HCT116 (cell line): ENCODE data around the gene MEF2B.

ENCODE experiments used
- CEBPB ChIP-seq: IDR thresholded peaks from 2 replicates; pipeline ENCODE4 v1.6.1; 2012; ENCODE audit warnings: low read depth
- CTCF ChIP-seq, 3 experiments: fragments of 200-600 bp in 1 of 3; sonication (generic) in 1 of 3; IDR thresholded peaks in 2 of 3; conservative IDR thresholded peaks in 1 of 3; 2 replicates each; pipeline ENCODE4 v1.5.1; 2012 to 2017; ENCODE audit warnings: low read depth in 2 of 3, low read length in 2 of 3, antibody characterized with exemption in 1 of 3, borderline replicate concordance in 1 of 3, control low read depth in 1 of 3, mild to moderate bottlenecking in 1 of 3, mixed read lengths in 1 of 3, mixed run types in 1 of 3, moderate library complexity in 1 of 3; ENCODE audit not compliant: insufficient read depth in 1 of 3
- RAD21 ChIP-seq: IDR thresholded peaks from 2 replicates; pipeline ENCODE4 v1.6.1; 2012; ENCODE audit warnings: low read depth, mild to moderate bottlenecking
- SIN3A ChIP-seq: IDR thresholded peaks from 2 replicates; pipeline ENCODE4 v1.6.1; 2012; ENCODE audit warnings: low read depth
- ZBTB33 ChIP-seq: IDR thresholded peaks from 2 replicates; pipeline ENCODE4 v1.6.1; 2011; ENCODE audit warnings: mild to moderate bottlenecking, low read length, moderate library complexity; ENCODE audit not compliant: insufficient replicate concordance; ENCODE audit errors: extremely low read depth
- ZNF274 ChIP-seq: fragments of 200-500 bp; sonication (Bioruptor generic); IDR thresholded peaks from 2 replicates; pipeline ENCODE4 v1.6.1; 2014; ENCODE audit warnings: mild to moderate bottlenecking, low read depth, low read length, inconsistent platforms

DNA sequence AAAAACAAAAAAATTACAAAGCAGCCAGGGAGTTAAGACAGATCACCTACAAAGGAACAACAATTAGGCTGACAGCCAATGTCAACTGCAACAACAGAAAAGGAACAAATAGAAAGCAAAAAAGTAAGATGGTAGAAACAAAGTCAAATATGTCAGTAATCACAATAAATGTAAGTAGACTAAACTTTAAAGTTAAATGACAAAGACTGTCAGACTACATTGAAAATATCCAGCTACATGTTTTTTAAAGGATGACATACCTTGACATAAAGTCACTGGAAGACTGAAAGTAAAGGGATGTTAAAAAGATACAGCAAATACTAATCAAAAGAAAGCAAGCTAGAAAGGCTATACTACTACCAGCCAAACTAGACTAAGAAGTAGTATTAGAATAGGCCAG is 46.7 kb downstream of the MEF2B start:
- TF ChIP-seq CTCF (IDR thresholded peaks at IDR 0.05 in 2 of 3, conservative IDR thresholded peaks at IDR 0.05 in 1 of 3; ENCODE audit: borderline replicate concordance in 1 of 3, insufficient read depth in 1 of 3, low read depth in 2 of 3, low read length in 2 of 3) (no peak), ZBTB33 (no peak), ZNF274 (no peak), CEBPB (no peak), RAD21 (no peak), SIN3A (no peak)
